Neural cell (in vitro differentiated cells): Measurements from ENCODE around the gene XXYLT1.

Experiments
- POLR2AphosphoS5 ChIP-seq: IDR thresholded peaks from 2 replicates; pipeline ENCODE4 v1.6.1; 2012
- RAD21 ChIP-seq: fragments of 450-650 bp; conservative IDR thresholded peaks from 2 replicates; pipeline ENCODE4 v1.6.1; 2014; ENCODE audit warnings: antibody characterized with exemption, mild to moderate bottlenecking, moderate library complexity

DNA sequence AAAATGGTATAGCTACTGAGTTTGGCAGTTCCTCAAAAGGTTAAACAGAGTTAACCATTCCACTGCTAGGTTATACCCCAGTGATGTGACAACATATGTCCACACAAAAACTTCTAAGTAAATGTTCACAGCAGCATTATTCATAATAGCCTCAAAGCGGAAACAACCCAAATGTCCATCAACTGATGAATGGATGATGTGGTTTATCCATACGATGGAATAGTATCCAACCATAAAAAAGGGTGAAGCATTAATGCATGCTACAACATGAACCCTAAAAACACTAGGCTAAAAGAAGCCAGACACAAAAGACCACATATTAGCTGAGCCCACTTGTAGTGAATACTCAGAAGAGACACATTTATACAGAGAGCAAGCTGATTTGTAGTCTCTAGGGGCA, 9.0 kb downstream of the XXYLT1 start:
- TF ChIP-seq RAD21 (no peak), POLR2AphosphoS5 (no peak)
